ENCODE data around the gene LRRC4B.

DNA sequence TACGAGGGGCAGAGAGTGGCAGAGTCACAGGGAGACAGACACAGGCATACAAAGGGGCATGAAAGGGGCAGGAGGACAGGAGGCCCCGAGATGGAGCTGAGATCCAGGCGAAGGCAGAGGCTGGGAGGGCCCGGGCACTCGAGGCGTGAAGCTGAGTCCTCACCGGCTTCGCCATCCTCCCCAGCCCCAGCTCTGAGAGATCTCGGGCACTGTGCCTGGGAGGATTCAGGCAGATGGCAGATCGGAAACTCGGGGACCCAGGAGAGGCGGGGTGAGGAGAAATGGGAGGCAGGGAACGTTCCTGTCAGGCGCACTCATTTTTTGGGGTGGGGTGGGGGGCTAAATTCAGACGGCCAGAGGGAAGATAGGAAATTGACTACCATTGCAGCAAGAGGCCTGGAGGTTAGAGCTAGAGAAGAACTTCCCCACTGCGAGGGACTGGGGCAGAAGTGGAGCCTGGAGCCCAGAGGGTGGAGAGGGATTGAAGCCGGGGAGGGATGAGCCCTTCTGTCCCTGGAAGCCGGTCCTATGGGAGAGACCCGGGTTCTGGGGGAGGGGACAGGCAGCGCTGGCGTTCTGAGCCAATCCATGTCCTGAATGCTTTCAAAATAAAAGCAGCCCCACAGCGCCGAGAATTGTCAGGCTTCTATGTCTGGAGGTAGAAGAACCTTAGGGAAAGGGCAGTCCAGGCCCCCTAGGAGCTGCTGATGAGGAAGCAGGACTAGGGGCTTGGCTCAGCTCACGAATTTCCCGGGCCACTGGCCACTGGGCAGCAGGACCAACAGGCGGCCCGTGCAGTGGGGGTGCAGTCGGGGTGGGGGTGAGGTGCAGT is 12.6 kb downstream of the LRRC4B start:
- no peak for TF ChIP-seq CTCF (conservative IDR thresholded peaks at IDR 0.05; ENCODE audit: low read depth, low read length)
- TF ChIP-seq SMC3 (IDR thresholded peaks at IDR 0.05; ENCODE audit: low read depth, low read length), result no peak

Measured in IMR-90 (cell line).